WTC11 (cell line): ENCODE data around the gene PLXND1.

ENCODE experiments used
- CTCF ChIP-seq: fragments of 200-600 bp; IDR thresholded peaks from 2 replicates; pipeline ENCODE4 v1.8.0; 2022; ENCODE audit warnings: antibody characterized with exemption
- NR2C2 ChIP-seq: sonication (generic); formaldehyde crosslinking; IDR thresholded peaks from 2 replicates; pipeline ENCODE4 v1.8.0; 2022; ENCODE audit warnings: mild to moderate bottlenecking, missing genetic modification reagents
- ZNF121 ChIP-seq: sonication (generic); formaldehyde crosslinking; IDR thresholded peaks from 2 replicates; pipeline ENCODE4 v1.8.0; 2023; ENCODE audit warnings: missing genetic modification reagents
- ZNF138 ChIP-seq: sonication (generic); formaldehyde crosslinking; conservative IDR thresholded peaks from 2 replicates; pipeline ENCODE4 v1.8.1; 2022; ENCODE audit warnings: mild to moderate bottlenecking, moderate library complexity, missing genetic modification reagents

DNA sequence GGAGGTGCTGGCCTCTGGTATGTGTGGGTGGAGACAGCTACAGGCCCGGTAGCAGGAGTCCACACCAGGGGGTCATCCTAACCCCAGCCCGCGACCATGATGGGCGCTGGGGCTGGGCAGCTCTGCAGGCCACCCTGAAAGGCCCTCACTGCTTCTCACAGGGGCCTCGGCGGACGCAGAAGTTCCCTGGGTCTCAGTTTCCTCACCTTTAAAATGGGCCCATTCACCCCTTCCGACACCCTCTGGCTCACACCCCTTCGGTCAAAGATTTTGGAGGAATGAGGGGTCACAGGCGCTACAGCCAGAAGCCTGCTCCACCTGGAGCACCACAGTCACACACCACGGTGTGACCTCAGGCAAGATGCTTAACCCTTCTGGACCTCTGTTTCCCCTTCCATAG lies 8.0 kb downstream of the PLXND1 start:
- TF ChIP-seq CTCF = no peak
- no peak for TF ChIP-seq ZNF121 (CRISPR knock-in tag)
- no peak for TF ChIP-seq ZNF138 (CRISPR knock-in tag)
- no peak for TF ChIP-seq NR2C2 (CRISPR knock-in tag)
